ENCODE measurements around the gene RTF2.

DNA sequence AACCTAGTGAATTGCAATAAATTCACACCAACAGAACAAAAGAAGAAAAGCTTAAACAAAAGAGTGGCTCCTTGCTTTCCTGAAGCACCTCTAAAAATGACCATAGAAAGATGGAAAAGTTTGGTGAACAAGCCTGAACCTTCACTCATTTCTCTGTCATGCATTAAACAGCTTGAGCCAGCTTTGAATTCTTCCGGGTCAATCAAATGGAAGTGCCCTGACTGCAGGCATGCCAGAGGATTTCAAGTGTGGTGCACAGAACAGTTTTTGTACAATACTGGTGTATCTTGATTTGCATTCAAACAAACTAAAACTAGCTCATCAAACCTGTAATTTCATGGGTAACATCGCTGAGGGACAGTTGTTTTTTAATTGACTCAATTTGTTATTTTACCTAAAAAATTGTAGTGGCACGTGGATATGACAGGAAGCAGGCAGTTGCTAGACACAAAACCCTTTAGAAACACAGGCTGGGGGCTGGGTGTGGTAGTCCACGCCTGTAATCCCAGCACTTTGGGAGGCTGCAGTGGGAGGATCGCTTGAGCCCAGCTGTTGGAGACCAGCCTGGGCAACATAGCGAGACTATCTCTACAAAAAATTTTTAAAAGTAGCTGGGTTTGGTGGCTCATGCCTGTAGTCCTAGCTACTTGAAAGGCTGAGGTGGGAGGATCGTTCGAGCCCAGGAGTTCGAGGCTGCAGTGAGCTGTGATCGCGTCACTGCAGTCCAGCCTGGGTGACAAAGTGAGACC lies 47.3 kb upstream of the RTF2 start:
- TF ChIP-seq POLR2AphosphoS5 (IDR thresholded peaks at IDR 0.05), result no peak
- TF ChIP-seq, protein P1, sequence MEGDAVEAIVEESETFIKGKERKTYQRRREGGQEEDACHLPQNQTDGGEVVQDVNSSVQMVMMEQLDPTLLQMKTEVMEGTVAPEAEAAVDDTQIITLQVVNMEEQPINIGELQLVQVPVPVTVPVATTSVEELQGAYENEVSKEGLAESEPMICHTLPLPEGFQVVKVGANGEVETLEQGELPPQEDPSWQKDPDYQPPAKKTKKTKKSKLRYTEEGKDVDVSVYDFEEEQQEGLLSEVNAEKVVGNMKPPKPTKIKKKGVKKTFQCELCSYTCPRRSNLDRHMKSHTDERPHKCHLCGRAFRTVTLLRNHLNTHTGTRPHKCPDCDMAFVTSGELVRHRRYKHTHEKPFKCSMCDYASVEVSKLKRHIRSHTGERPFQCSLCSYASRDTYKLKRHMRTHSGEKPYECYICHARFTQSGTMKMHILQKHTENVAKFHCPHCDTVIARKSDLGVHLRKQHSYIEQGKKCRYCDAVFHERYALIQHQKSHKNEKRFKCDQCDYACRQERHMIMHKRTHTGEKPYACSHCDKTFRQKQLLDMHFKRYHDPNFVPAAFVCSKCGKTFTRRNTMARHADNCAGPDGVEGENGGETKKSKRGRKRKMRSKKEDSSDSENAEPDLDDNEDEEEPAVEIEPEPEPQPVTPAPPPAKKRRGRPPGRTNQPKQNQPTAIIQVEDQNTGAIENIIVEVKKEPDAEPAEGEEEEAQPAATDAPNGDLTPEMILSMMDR (IDR thresholded peaks at IDR 0.05; ENCODE audit: poor library complexity, severe bottlenecking), result no peak
